Measurements from ENCODE around the gene TLR5.

TLR5 gene

DNA sequence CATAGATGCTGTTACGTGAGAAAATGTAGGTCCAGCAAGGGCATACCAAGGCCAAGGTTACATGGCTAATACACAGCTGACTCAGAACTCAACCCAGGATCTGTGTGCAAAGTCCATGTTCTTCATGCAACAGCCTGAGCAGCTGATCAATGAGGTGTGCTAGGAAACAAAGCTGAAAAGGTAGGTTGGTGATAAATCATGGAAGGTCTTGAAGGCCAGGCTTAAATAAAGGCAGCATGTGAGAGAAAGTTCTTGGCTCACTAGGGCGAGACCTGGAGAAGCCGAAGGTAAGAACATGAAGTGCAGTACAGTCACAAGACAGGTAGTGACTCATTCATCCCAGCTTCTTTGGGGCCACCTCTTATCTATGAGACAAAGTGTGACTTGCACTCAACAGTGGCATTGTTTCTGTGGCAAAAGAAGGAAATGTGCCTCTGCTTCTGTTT lies 33.4 kb downstream of the TLR5 start:
- DNase-seq (ENCODE audit: low spot score), result no peak

DNA sequence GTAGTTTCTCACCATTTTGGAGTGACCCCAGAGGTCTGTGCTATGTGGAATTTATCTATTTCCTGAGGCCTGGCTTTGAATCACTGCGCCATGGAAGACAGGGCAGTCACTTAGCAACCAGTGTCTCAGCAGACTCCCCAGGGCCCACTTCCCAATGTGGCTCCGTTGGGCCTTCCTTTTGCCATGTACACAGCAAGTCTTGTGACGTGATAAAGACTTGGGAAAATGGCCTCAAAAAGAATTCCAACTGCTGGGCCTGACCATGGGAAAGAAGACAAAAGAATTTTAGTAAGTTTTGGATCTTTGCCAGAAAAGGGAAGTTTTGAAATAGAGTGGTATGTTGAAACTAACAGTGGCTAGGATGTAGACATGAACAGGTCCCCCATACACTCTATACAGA lies 36.2 kb downstream of the TLR5 start:
- TF ChIP-seq, protein P1, sequence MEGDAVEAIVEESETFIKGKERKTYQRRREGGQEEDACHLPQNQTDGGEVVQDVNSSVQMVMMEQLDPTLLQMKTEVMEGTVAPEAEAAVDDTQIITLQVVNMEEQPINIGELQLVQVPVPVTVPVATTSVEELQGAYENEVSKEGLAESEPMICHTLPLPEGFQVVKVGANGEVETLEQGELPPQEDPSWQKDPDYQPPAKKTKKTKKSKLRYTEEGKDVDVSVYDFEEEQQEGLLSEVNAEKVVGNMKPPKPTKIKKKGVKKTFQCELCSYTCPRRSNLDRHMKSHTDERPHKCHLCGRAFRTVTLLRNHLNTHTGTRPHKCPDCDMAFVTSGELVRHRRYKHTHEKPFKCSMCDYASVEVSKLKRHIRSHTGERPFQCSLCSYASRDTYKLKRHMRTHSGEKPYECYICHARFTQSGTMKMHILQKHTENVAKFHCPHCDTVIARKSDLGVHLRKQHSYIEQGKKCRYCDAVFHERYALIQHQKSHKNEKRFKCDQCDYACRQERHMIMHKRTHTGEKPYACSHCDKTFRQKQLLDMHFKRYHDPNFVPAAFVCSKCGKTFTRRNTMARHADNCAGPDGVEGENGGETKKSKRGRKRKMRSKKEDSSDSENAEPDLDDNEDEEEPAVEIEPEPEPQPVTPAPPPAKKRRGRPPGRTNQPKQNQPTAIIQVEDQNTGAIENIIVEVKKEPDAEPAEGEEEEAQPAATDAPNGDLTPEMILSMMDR (IDR thresholded peaks at IDR 0.05; ENCODE audit: extremely low read depth, missing control alignments), result no peak
- no peak for DNase-seq (ENCODE audit: low spot score)

More for the DNA sequence above, 33.4 kb downstream of the TLR5 start:
- TF ChIP-seq, protein P1 (IDR thresholded peaks at IDR 0.05; ENCODE audit: extremely low read depth, missing control alignments), result no peak

DNA sequence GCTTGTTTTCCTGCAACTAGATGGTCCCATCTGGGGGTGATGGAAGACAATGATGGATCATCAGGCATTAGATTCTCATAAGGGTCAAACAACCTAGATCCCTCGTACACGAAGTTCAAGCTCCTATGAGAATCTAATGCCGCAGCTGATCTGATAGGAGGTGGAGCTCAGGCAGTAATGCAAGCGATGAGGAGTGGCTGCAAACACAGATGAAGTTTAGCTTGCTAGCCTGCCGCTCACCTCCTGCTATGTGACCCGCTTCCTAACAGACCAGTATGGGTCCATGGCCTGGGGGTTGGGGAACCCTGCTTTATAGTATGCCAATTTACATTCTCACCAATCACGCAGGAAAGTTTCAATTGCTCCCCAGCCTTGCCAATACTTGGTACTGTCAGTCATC lies 37.5 kb downstream of the TLR5 start:
- TF ChIP-seq, protein P1 (IDR thresholded peaks at IDR 0.05; ENCODE audit: extremely low read depth, missing control alignments), result no peak
- no peak for DNase-seq (ENCODE audit: low spot score)

DNA sequence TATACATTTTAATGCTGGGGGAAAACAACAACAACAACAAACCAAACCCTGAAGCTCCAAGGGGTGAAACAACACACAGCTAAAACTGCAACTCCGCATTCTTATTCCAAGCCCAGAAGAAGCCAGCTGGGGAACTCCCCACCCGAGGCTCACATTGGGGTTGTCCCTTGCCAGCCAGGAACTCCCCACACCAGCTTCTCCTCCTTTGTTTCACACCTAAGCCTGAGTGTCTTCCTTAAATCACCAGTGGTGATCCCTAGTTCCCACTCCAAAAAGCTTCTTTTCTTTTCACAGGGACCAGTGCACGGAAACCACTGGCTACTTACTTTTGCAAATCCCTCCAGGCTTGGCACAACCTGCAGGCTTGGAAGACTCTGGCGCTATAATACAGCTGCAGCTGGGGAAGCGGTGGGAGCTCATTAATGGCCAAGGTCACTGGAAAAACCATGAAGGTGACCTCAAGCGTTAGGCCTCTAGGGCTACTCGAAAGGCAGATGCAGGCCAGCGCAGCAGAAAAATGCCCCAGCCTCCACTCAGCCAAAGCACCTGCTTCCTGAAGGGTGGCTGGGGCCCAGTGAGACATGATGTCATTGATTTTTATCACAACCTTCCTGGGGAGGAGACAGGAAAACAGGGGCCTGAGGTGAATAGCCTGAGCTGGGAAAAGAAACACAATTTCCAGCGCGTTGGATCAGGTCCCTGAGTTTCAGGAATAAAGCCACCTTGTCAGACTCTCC lies 40.1 kb downstream of the TLR5 start:
- DNase-seq (ENCODE audit: low spot score), result no peak
- TF ChIP-seq, protein P1 (IDR thresholded peaks at IDR 0.05; ENCODE audit: extremely low read depth, missing control alignments), result no peak

DNA sequence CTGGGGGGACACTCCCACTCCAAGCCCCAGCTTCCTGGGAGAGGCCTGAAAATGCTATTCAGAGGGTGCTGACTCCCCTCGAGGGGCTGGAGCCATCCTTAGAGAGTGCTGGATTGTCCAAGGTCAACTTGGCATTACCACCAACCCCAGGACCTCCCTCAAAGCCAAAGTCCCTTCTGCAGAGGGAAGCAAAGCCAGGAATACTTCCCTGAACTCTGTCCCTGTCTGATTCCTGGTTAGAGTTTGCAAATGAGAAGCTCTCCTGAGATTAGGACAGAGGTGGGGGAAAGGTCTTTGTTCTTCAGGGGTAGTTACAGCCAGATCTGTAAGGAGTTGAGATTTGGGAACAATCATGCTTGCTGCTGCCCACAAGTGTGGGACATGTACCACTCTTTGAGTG lies 45.3 kb downstream of the TLR5 start:
- TF ChIP-seq, protein P1 (IDR thresholded peaks at IDR 0.05; ENCODE audit: extremely low read depth, missing control alignments), result no peak
- no peak for DNase-seq (ENCODE audit: low spot score)

DNA sequence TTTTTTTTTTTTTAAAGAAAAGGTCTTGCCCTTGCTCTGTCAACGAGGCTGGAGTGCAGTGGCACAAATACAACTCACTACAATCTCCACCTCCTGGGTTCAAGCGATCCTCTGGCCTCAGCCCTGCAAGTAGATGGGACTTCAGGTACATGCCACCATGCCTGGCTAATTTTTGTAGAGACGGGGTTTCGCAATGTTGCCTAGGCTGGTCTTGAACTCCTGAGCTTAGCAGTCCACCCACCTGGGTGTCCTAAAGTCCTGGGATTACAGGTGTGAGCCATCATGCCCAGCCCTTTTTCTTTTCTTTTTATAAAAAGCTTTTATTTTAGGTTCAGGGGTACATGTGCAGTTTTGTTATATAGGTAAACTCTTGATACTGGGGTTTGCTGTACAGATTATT lies 47.2 kb downstream of the TLR5 start:
- TF ChIP-seq, protein P1 (IDR thresholded peaks at IDR 0.05; ENCODE audit: extremely low read depth, missing control alignments), result no peak
- no peak for DNase-seq (ENCODE audit: low spot score)

DNA sequence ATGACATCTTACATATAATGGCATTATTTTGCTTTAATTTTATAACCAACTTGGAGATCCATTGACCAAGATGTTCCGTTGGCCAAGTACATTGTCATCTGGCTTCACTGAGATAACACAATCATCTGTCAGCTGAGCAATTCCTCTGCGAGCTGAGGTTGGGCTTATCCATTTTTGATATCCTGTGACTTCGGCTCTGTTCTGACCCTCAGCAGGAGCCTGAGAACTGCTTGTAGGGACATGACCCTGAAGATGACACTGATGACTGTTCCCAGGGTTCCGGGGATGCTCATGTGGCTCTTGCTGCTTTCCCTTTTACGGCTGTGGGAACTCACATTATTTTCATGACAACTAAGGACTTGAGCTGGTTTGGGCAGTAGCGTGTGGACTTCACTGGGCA lies 51.2 kb downstream of the TLR5 start:
- TF ChIP-seq, protein P1 (IDR thresholded peaks at IDR 0.05; ENCODE audit: extremely low read depth, missing control alignments), result no peak
- DNase-seq (ENCODE audit: low spot score), result no peak
